A549 treated with dexamethasone at 1 μM for 4 hours (cell line): ENCODE results near the gene SLC2A2. TPM values are rescaled to one million over a fixed set of nuclear protein-coding genes. Genes with fewer than 3 reads are reported as not detected.

ENCODE experiments used
- total RNA-seq: library from RNA; stranded (reverse); fragments of 200-300 nt; extraction: Qiagen RNA extraction; gene quantifications from 5 replicates; pipeline ENCODE4 v1.2.3, GENCODE V29; 2022

The SLC2A2 gene
- not detected in 5 replicates for total RNA-seq

GRCh38 chr3:171026597-171027293, at the start of gene SLC2A2:
SLC2A2 (minus strand) TSS chr3:171026720; CDS start chr3:171026670, 50 bp downstream.

Other genes with a start within 250 kb of the SLC2A2 start
- 207 to 270 TPM (median 235 TPM) in 5 replicates for gene RPL22L1, start 156.5 kb downstream of the SLC2A2 start, total RNA-seq
- 8.8 to 16.4 TPM (median 14.1 TPM) in 5 replicates for gene EIF5A2, start 118.1 kb downstream of the SLC2A2 start, total RNA-seq